ENCODE results near the gene VPREB3.
"Not testable (repeated sequence)": the region's sequence is repeated elsewhere in the genome, so short reads cannot be mapped to it uniquely, and the experiment has no call there.

The VPREB3 gene

GRCh38 chr22:23744485-23744884 lies 9.7 kb downstream of the VPREB3 start:
- FAIRE-seq = no peak
- DNase-seq (ENCODE audit: insufficient read length, low spot score) = no peak

- FAIRE-seq (no peak), DNase-seq (ENCODE audit: insufficient read length, low spot score) (no peak)
Observed at GRCh38 chr22:23744001-23744400, 10.2 kb downstream of the VPREB3 start.

- no peak for DNase-seq (ENCODE audit: insufficient read length, low spot score)
- FAIRE-seq = no peak
Observed at GRCh38 chr22:23743303-23743705, 10.9 kb downstream of the VPREB3 start.

DNA sequence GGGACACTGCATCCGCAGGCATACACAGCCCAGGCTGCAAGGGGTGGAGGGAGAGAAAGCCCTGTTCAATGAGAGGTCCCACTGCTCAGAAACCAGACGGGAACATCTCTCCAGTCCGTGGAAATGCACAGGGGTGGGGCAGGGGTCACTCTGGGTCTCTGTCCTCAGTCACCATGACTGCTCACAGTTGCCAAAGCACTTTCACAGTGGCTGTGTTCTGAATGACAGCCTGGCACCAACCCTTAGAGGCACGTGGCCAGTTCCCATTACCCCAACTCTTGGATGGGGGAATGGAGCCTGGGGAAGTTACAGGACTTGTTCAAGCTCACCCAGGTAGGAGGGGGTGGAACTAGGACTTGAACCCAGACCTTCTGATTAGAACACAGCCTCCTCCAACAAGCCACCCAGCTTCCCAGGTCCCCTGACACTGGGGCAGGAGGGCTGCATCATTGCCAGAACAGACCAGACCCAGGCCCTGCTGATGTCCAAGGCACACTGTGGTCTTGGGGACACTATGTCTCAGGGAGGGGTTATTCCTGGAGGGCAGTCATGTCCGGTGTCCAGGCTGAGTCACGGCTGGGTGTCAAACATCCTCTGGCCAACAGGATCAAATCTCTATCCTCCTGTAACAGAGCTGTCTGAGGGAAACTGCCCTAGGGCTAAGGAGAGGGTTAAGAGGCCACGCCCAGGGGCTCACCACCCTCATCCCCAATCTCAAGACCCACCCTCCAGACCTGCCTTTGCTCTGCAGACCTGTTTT lies 11.5 kb downstream of the VPREB3 start:
- DNase-seq (ENCODE audit: insufficient read length, low spot score) = no peak

DNA sequence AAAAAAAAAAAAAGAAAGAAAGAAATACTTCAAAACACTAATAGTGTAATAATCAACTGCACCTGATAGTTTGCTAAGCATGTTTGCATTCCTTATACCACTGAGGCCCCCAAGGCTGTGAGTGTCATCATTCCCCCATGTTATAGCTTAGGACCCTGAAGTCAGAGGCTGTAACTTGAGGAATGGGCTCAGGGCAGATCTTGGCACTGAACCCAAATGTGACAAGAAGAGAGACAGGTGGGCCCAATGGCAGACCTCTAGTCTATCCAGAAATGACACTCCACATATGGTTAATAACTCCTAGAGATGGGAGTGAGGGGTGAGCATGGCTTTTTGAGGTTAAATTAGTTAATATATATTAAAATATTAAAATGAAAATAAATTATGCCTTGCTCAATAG lies 16.5 kb downstream of the VPREB3 start:
- no peak for FAIRE-seq
- no peak for DNase-seq (ENCODE audit: insufficient read length, low spot score)

More for the DNA sequence above, 11.5 kb downstream of the VPREB3 start:
- no peak for FAIRE-seq

DNA sequence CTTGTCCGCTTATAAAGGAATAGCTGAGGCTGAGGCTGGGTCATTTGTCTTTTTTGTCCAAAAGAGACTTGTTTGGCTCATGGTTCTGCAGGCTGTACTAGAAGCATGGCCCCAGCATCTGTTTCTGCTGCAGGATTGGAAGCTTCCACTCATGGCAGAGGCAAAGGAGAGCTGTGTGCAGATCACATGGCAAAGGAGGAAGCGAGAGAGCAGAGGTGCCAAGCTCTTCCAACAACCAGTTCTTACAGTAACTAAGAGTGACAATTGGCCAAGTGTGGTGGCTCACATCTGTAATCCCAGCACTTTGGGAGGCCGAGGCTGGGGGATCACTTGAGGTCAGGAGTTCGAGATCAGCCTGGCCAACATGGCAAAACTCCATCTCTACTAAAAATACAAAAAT lies 26.1 kb downstream of the VPREB3 start:
- not testable (repeated sequence) for FAIRE-seq; DNase-seq (ENCODE audit: insufficient read length, low spot score)

- FAIRE-seq = no peak
- DNase-seq (ENCODE audit: insufficient read length, low spot score) = no peak
Observed at GRCh38 chr22:23722724-23723123, 31.5 kb downstream of the VPREB3 start.

GRCh38 chr22:23722160-23722559 lies 32.1 kb downstream of the VPREB3 start:
- FAIRE-seq (no peak), DNase-seq (ENCODE audit: insufficient read length, low spot score) (no peak)

DNA sequence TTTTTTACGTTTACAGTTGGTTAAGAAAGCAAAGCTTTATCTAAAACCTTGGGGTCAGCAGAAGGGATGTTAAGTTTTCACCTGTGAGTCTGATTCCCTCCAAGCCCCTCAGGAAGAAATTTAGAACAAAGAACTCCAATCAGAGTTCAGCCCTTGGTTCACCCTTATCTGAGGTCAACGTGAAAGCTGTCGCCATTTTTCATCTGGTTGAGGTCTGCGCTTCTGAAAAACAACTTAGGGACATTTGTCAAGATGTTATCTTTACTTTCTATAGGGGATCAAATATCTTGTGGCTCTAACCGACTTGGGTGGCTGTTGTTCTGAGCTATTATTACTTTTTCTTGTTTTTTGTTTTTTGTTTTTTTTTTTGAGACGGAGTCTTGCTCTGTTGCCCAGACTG lies 33.4 kb downstream of the VPREB3 start:
- FAIRE-seq (no peak), DNase-seq (ENCODE audit: insufficient read length, low spot score) (no peak)

DNA sequence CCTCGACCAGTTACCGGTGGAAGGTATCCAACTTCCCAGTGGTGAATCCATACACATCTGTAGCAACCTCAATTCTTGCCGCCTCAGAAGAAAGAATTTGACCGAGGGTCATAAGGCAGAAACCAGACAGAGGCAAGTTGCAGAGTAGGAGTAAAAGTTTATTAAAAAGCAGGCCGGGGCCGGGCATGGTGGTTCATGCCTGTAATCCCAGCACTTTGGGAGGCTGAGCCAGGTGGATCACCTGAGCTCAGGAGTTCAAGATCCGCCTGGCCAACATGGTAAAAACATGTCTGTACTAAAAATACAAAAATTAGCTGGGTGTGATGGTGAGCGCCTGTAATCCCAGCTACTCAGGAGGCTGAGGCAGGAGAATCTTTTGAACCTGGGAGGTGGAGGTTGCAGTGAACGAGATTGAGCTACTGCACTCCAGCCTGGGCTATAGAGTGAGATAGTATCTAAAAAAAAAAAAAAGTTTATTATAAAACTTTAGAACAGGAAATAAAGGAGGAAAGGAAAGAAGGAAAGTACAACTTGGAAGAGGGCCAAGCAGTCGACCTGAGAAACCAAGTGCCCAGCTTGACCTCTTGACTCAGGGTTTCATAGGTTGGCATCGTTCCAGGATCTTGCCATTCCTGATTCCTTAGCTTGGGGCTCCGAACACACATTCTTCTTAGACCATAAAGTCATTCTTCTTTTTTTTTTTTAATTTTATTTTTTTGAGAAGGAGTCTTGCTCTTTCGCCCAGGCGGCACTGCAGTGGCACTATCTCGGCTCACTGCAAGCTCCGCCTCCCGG lies 35.7 kb downstream of the VPREB3 start:
- FAIRE-seq (no peak), DNase-seq (ENCODE audit: insufficient read length, low spot score) (no peak)

DNA sequence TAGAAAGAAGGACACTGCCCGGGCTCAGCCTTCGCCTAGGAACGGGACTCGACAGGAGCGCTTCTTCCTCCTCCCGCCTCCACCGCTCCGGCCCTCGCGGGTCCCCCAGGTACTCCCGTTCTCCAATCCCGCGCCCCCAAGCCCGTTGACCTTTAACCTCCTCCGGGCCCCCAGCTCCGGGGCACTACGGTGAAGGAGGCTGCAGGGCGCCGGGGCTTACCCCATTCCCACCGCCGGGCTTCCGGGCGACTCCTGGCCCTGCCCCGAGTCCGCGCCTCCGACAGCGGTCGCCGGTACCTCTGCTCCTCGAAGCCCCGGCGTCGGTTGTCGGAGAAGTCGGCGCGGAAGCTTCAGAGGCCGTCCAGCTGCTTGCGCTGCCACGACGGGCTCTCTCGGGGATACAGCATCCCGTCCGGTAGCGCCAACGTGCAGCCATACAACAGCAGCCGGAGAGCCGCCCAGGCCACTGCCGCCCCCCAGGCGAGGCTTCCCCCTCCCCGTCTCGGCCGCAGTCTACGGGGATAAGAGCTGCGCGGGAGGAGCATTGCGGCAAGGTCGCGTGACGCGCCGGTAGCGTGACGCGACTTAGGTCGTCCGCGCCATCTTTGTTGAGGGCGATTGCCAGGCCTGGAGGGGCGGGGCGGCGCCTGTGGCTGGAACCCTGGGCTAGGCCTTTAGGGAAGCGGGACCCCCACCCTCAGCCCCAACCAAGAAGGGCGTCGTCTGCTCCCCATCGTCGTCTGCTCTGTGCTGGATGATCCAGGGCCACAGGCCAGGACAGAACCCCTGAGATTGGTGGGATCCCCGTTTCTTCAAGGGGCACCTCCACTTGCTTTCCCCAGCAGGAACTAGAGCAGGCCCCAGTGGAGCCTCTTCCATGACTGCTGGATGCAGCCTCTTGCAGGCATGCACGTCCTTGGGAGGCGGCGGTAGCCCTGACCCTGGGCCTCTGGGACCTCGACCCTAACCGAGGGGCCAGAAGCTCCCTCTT lies 37.1 kb downstream of the VPREB3 start:
- DNase-seq (ENCODE audit: insufficient read length, low spot score) = peak; percentile 84
- peak; percentile 98 for FAIRE-seq

DNA sequence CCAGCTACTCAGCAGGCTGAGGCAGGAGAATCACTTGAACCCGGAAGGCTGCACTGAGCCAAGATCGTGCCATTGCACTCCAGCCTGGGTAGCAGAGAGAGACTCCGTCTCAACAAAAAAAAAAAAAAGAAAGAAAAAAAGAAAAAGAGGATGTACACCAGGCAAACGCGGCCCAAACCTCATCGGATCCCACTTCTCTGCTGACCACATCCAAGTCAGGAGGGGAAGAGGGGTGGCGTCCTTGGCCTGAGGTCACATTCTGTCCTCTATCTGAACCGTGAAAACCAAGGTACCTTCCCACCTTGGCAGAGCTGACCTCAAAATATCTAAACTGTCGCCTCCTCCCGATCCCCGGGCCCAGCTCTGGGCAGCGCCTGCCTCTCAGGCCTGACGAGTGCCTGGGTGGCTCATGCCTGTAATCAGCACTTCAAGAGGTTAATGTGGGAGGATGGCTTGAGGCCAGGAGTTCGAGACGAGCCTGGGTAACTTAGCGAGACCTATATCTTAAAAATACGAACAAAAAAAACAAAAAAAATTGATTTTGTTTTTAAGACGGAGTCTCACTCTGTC lies 38.3 kb downstream of the VPREB3 start:
- FAIRE-seq = no peak
- no peak for DNase-seq (ENCODE audit: insufficient read length, low spot score)

DNA sequence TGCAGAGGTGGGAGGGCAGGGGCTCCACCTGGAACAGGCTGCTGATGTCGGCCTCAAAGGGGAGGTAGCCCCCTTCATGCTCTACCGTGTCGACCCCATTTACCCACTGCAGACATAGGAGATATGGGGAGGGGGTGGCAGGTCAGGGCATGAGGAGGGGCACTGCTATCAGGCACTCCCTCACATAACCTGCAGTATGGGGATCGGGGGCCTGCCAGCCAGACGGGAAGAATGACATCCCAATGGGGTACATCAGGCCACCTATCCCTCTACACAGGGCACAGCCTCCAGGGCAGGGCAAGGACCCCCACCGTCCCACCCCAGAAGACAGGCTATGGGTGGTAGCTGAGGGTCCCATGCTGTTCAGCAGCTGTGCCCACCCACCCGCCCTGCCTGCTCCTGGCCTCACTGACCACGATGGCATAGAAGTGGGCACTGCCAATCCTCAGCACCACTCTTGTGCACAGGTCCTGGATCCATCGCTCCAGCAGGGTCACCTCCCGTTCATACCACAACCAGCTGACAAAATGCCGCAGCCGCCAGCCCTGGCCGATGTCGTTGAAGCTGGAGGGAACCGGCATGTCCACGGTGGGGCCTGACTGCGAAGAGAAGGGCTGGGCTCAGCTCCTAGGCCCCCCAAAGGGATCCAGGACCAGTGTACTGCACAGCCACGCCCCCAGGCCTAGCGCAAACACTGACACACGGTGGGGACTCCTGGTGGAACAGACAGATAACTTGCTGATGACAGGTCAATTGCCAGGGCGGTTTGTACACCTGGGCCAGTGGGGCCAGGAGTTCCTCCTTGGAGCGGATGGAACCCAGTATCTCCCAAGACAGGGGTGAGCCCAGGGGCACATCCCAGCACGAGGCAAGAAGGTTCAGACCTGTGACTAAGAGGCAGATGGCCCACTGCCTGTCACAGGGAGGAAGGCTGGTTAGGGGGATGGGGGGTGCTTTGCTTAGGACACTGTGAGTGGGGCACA lies 39.3 kb downstream of the VPREB3 start:
- DNase-seq (ENCODE audit: insufficient read length, low spot score) (no peak), FAIRE-seq (no peak)

GRCh38 chr22:23713696-23714595 lies 40.3 kb downstream of the VPREB3 start:
- FAIRE-seq (no peak), DNase-seq (ENCODE audit: insufficient read length, low spot score) (no peak)

GRCh38 chr22:23712256-23712655 lies 42.0 kb downstream of the VPREB3 start:
- FAIRE-seq (no peak), DNase-seq (ENCODE audit: insufficient read length, low spot score) (no peak)

GRCh38 chr22:23709107-23709506 lies 45.1 kb downstream of the VPREB3 start:
- DNase-seq (ENCODE audit: insufficient read length, low spot score) (no peak), FAIRE-seq (no peak)

DNA sequence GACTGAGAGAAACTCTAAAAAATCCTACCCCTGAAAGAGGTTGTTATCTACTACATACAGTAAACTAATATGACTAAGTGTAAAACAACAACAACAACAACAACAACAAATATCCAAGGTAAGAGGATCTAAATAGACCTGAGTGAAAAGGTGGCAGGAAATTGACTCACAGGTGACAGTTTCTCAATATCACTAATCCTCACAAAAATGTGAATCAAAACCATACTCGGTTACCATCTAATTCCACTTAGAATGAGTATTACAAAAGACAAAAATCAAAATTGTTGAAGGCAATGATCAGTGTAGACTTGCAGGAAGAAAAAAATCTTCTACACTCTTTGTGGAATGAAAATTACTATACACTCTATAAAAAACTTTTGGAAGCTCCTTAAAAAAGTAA lies 46.0 kb downstream of the VPREB3 start:
- no peak for DNase-seq (ENCODE audit: insufficient read length, low spot score)
- FAIRE-seq = no peak

DNA sequence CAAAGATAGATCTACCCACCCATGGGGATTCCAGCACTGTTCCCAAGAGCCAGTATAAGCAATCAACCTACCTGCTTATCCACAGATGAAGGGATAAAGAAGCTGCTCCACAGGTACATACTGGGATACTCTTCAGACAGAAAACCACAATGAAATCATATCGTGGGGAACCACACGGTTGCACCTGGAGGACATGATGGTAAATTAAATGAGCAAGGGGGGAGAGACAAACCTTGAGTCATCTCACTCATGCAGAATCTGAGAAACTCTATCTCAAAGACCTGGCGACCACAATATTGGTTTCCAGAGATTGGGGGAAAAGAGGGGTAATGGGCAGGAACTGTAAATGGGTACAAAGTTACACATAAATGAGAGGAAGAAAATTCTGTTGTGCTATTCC lies 48.9 kb downstream of the VPREB3 start:
- DNase-seq (ENCODE audit: insufficient read length, low spot score) (no peak), FAIRE-seq (no peak)

Measured in GM19239 (cell line).